ENCODE measurements around the gene AP4E1.
"Not testable (repeated sequence)": the region's sequence is repeated elsewhere in the genome, so short reads cannot be mapped to it uniquely, and the experiment has no call there.

DNA sequence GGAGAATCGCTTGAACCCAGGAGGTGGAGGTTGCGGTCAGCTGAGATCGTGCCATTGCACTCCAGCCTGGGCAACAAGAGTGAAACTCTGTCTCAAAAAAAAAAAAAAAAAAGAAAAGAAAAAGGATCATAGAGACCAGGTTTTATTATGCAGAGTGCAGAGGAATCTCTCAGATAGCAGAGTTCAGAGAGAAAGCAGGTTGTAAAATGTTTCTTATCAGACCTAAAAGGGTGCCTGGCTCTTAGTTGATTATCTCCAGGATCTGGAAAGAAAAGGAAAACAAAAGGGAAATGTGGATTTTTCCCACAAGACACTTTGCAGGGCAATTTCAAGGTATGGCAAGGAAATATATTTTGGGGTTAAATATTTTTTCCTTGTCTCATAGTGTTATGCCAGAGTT, 33.2 kb upstream of the AP4E1 start:
- TF ChIP-seq, protein P1, sequence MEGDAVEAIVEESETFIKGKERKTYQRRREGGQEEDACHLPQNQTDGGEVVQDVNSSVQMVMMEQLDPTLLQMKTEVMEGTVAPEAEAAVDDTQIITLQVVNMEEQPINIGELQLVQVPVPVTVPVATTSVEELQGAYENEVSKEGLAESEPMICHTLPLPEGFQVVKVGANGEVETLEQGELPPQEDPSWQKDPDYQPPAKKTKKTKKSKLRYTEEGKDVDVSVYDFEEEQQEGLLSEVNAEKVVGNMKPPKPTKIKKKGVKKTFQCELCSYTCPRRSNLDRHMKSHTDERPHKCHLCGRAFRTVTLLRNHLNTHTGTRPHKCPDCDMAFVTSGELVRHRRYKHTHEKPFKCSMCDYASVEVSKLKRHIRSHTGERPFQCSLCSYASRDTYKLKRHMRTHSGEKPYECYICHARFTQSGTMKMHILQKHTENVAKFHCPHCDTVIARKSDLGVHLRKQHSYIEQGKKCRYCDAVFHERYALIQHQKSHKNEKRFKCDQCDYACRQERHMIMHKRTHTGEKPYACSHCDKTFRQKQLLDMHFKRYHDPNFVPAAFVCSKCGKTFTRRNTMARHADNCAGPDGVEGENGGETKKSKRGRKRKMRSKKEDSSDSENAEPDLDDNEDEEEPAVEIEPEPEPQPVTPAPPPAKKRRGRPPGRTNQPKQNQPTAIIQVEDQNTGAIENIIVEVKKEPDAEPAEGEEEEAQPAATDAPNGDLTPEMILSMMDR (IDR thresholded peaks at IDR 0.05), result not testable (repeated sequence)
- not testable (repeated sequence) for TF ChIP-seq EP300 (IDR thresholded peaks at IDR 0.05)

Measured in tibial nerve (tissue), 4 donors.